HG02610 (cell line): Measurements from ENCODE around the gene SFXN1.
A peak's percentile ranks its signal among the peaks of the same experiment; 100 is the strongest.
"Not testable (repeated sequence)": the region's sequence is repeated elsewhere in the genome, so short reads cannot be mapped to it uniquely, and the experiment has no call there.

Source experiments
- ATAC-seq: cut with Tn5 transposase; IDR thresholded peaks from one replicate; pipeline ENCODE4 v1.9.1; 2021; ENCODE audit warnings: mild to moderate bottlenecking, moderate library complexity; ENCODE audit not compliant: unreplicated experiment

Gene SFXN1

DNA sequence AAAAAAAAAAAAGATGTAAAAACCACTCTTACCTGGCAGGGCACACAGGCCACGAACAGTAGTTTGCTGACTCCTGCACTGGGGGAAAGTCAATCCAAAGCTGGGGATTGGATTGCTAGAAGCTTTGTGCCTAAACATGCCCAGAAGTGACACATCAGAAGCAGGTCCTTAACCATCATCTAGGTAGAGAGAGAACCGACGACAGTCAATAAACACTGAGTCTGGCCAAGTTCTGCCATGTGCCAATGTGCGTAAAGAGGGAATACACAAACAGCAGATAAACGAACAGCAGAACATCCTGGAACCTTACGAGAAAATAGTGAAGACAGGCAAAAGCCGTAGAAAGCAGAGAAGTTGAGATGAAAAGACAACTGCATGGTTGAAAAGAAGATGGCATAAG lies 14.9 kb downstream of the SFXN1 start:
- no peak for ATAC-seq

DNA sequence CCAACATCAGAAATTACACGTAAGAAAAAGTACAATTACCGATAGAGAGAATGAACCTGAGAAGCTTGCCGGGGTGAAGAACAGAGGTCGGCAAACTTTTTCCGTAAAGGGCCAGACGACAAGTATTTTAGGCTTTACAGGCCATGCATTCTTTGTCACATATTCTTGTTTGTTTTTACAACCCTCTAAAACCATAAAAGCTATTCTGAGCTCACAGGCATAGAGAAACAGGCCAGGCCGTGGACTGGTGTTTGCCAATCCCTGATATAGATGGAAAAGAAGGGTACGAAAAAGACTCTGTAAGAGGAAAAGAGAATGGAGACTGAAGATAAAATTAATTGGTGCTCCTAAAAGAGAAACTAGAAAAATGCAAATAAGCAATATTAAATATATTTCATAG lies 15.4 kb downstream of the SFXN1 start:
- no peak for ATAC-seq

DNA sequence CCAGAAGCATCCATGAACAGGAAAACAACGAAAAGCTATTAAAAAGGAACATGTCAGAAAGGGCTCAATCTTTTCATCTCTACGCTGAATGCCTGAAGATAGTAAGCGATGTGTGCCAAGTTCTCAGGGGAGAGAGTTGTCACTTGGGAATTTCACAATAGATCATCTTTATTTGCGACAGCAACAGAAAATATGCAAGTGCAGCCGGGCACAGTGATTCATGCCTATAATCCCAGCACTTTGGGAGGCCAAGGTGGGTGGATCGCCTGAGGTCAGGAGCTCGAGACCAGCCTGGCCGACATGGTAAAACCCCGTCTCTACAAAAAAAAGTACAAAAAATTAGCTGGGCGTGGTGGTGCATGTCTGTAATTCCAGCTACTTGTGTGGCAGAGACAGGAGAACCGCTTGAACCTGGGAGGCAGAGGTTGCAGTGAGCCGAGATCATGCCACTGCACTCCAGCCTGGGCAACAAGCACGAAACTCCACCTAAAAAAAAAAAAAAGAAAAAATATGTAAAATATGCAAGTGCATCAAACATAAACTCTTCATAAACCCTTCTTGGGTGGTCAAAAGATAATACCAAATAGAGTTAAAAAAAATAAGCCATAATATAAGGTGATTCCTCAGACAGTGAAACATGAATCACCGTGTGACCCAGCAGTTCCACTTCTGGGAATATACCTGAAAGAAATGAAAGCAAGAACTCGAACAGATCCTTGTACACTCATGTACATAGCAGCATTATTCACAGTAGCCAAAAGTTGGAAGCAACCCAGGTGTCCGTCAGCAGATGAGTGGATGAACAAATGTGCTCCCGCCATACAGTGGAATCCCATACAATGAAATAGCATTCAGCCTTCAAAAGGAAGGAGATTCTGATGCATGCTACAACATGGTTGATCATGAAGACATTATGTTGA lies 16.2 kb downstream of the SFXN1 start:
- no peak for ATAC-seq

DNA sequence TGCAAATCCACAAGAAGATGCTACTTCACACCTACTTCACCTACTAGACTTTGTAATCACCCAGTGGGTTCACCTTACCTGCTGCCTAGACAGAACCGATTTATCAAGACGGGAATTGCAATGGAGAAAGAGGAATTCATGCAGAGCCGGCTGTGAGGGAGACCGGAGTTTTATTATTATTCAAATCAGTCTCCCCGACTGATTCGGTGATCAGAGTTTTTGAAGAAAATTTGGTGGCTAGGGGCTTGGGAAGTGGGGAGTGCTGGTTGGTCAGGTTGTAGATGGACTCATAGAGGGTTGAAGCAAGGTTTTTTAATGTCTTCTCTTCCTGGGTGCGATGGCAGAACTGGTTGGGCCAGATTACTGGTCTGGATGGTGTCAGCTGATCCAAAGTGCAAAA lies 23.4 kb downstream of the SFXN1 start:
- no peak for ATAC-seq

DNA sequence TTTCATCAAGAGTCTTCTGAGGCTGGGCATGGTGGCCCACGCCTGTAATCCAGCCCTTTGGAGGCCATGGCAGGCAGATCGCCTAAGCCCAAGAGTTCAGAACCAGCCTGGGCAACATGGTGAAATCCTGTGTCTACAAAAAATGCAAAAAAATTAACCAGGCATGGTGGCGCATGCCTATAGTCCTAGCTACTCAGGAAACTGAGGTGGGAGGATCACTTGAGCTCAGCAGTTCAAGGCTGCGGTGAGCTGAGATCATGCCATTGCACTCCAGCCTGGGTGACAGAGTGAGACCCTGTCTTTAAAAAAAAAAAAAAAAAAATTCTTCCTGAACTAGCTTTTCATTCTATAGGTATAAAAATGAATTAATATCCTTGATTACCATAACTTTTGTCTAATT lies 29.3 kb downstream of the SFXN1 start:
- not testable (repeated sequence) for ATAC-seq

DNA sequence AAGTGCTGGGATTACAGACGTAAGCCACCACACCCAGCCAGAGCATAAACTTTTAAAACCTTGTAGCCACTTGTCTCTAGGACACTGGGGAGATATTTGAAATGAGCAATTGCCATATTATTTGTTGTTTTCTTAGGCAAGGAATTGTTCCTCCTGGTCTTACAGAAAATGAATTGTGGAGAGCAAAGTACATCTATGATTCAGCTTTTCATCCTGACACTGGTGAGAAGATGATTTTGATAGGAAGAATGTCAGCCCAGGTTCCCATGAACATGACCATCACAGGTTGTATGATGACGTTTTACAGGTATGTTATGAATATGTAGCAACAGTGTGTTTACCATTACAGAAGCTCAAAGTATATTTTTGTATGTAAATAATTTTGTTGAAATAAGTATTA lies 30.5 kb downstream of the SFXN1 start:
- no peak for ATAC-seq

DNA sequence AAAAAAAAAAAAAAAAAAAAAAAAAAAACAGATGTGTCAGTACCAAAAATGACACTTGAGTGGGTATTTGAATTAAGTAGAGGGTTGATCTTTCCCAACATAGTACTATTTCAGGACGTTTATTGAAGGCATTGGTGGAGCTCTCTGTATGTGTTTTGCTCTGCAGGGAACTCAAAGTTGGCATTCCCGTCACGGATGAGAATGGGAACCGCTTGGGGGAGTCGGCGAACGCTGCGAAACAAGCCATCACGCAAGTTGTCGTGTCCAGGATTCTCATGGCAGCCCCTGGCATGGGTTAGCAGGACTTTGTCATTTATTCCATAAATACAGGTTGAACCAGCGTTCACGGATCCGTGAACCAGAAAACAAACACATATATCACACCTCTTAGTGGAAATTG lies 34.9 kb downstream of the SFXN1 start:
- ATAC-seq, result no peak

DNA sequence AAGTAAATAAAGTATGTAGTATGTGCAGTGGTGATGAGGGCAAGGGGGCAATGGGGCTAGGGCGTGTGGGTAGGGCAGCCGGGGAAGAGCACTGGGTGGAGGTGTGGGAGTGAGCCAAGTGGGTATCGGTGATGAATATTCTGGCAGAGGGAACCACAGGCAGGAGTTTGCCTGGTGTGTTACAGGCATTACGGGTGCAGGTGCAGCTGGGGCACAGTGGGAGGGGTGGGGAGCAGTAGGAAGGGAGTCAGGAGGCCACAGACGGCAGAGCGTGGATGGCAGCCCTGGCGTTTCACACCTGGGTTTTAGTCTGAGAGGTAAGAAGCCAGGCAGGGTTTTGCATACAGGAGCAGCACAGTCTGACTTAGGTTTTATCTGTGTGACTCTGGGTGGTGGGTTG lies 35.4 kb downstream of the SFXN1 start:
- no peak for ATAC-seq

DNA sequence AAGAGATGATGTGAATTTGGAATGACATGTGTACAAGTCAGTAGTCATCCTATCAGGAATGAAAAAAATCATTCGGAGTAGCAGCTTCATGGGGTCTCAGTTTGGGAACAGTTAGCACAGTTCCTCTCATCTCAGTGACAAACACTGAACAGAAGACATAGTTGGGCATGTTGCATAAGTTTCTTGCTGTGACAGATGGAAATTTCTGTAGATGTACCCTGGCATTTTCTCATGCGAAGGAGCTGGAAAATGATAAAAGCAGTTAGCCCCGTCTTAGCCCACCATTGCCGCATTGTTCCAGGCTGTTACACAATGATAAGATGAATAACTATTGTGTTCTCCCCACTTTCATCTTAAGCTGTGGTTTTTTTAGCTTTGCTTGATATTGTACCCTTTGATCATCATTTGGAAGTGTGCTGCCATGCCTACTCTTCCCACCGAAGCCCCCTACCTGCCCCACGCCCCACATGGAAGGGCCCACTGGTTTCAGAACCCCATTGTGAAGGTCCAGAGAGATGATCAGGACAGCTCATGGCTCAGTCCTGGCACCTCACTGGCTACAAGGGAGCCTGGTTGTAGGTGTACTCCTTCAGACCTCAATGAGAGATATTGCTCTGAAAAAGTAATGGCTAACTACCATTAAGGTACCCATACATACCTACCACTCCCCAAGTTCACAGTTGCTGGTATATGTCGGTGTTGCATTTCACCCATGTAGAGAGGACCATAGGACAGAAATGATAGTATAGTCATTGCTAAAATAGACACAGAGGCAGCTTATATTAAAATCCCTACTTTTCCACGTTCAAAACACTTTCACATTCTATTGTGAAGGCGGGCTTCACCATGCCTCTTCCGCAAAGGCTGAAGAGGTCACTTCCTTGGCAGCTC lies 38.8 kb downstream of the SFXN1 start:
- ATAC-seq, result no peak

DNA sequence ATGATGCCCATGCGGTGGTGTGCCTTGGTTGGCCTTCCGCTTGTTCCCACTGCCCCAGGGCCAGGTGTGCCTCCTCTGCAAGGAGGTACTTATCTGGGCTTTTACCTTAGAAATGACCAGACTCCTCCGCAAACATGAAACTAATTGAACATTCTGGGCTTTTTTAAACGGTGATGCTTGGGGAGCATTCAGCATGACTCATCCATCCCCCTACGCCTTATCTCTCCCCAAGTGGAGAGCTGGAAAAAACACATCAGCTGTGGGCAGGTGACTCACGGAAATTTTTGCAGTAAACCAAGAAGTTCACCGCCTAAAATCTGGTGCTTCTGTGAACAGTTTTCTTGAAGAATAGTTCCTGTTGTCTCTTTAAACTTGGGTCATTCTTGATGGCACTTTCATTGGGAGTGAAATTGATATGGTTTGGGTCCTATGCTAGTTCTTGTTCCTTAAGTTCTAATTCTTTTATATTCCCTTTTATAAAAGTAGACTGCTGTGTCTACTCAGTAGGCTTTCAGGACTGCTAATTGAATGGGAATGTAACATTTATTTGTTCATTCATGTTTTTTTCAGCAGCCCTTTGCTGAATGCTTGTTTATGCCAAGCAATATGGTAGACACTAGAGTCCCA lies 39.6 kb downstream of the SFXN1 start:
- ATAC-seq, result no peak

DNA sequence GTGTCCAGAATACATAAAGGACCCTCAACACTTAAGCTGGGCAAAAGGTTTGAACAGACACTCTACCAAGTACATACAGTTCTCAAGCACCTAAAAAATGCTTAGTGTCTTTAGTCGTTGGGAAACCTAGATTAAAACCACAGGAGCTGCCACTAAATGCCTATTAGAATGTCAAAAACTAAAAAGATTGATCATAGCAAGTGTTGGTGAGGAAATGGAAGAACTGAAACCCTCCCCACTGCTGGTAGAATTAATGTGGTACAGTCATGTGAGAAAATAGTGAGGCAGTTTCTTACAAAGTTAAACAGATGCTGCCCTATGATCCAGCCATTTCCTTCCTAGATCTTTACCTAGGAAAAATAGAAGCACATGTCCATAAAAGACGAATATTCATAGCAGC lies 40.6 kb downstream of the SFXN1 start:
- no peak for ATAC-seq

DNA sequence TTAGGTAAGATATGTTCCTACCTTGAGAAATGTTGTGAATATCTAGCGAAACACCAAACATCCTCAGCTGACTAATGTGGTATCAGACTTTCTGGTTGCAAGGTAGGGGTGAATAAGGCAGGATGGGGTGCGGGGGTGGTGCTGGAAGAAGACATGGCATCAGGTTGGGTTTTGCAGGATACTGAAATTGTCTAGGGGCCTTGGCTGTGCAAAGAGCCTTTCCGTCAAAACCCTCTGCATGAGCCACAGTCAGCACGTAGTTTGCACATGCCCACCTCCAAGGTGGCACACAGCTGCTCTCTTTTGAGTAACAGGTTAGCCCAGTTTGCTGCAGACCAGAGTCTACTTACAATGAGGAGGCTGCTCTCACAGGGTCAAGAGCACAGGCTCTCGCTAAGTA lies 42.0 kb downstream of the SFXN1 start:
- ATAC-seq, result no peak

DNA sequence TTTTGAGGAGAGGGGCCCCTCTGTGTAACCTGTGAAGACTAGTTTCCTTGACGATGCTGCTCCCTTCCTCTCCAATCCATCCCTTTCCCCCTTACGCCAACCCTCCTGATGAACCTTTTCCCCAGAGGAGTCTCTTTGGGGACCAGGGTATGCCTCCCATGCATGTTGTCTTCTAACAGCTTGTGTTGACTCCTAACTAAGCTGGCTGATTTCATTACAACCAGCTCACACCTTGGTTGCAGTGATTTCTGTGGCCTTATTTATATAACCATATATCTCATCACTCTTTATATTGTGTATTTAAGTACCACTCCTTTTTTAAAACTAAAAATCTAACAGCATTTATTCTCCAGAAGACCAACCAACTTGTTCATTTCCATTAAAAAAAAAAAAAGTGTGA lies 42.5 kb downstream of the SFXN1 start:
- no peak for ATAC-seq

DNA sequence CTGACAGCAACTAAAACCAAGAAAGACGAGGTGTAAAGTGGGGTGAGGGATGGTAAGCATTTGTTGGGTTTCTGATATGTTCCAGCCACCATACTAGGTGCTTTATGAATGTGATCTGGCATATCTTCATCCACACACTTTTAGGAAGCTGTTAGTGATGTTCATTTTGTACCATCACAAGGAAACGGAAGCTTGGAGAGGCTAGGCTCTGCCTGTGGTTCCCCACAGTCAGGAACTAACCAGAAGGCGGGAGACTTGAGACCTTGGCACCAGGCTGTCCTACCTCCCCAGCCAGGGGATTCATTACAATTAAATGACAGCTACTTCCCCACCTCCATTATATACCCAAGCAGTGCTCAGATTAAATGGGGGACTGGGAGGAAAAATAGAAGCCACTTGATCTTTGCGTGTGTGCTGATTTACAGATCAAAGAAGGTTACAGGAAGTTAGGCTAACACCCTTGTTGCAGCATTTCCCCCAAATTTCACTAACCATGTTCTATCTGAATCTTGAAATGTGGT lies 43.0 kb downstream of the SFXN1 start:
- no peak for ATAC-seq

DNA sequence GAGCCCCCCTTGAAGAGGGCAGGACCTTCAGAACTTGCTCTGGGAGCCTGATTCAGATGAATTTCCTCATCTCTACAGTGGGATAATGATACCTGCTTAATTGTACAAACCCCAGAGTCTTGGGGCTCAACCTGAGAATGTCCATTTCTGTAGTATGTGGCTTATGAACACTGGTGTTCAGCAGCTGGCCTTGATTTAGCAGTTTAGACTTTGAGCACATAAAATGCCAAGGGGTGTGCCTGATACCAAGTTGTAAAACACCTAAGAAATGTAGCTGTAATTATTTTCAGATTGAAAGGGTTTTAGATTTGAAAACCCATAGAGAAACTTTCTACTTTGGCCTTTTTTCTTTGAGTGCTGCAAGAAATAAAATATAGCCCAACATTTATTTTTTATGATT lies 44.9 kb downstream of the SFXN1 start:
- ATAC-seq, result no peak

DNA sequence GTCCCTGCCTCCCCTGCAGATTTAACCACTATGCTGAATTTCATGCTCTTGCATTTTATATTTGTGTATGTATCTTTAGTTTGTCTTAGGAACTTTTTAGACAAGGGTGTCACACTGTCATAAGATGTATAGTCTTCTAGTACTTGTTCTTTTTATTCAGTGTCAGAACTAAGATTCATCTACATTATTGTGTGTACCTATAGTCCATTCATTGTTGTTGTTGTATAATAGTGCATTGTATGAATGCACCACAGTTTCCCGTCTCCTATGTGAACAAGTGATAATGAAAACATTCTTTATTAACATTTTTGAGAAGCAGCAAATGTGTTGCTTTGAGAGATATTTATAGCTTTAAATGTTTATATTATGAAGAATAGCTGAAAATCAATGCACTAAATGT lies 45.9 kb downstream of the SFXN1 start:
- ATAC-seq, result no peak

DNA sequence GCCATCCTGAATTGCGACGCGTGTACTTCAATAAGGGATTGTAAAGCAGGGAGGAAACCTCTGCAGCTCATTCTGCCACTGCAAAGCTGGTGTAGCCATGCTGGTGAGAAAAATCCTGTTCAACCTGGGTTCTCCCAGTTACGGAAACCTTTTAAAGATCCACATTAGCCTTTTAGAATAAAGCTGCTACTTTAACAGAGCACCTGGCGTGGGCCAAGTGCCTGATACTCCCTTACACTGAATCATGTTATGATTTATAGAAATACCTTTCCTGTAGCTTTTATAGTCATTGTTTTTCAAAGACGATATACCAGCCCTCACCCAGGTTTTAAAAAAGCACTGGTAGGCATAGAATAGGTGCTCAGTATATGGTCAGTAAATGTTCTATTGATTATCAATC lies 48.3 kb downstream of the SFXN1 start:
- no peak for ATAC-seq

DNA sequence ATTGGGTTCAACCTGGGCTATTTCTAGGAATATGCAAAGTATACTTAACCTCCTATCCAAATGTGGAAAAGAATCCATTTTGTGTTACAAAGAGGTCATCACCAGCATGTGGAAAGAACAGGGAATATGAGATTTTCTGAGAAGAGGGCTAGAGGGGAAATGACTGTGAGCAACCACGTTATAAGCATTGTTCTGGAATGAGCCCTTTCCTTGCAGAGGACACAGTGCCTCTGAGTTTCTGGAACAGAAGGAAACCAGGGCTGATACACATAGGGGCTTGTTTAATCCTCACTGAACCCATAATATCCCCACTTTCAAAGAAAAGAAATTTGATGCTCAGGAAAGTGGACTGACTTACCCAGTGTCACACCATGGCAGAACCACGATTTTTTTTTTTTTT lies 53.0 kb downstream of the SFXN1 start:
- no peak for ATAC-seq

DNA sequence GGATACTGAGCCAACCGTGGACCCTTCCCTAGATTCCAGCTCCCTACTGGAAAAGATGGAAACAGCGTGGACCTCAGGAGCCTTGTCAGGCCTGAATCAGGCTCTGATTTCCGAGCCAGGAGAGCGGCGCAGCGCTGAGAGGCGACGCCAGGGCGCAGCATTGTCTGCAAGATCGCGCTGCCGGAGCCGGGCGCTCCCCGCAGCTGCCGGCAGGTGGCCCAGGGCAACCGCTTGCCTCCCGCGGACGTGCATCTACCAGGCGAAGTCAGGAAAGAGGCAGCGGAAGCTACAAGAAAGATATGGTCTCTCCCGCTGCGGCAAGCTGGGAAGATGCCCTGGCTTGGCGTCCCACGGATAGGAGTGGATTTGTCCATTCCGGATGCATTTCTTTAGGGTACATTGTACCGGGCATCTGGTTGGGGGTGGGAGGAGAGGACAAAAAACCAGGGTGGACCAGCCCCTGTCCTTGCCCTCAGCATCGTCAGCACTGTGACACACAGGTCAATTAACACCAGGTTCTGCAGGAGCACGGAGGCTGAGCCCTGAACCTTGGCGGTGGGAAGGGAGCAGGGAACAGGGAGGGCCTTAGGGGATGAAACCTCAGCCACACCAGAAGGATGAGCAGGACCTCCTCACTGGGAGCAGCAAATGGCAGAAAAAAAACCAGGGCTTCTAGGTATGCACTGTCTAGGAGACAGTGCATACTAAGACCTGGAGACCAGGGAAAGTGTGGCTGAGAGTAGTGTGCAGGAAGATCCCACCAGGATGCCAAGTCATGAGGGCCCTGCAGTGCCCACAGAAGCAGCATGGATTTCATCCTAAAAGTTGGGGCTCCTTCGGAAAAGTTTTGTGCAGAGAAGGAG lies 55.9 kb downstream of the SFXN1 start:
- ATAC-seq, result peak; percentile 89

DNA sequence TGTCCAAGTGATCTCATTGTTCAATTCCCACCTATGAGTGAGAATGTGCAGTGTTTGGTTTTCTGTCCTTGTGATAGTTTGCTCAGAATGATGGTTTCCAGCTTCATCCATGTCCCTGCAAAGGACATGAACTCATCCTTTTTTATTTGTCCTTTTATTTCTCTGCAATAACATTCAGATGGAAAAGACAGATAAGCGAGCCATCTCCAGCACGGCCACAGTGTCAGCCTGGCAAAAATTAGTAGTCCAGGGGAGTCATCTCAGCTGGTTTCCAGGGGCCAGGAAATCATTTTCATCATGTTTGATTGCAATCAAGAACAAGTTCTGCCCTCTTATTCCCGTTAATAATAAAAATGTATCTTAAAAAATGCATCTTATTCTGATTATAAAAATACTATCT lies 57.0 kb downstream of the SFXN1 start:
- ATAC-seq, result not testable (repeated sequence)
